ENCODE measurements around the gene SGCE.
A peak's percentile ranks its signal among the peaks of the same experiment; 100 is the strongest.

Gene SGCE

GRCh38 chr7:94660006-94660405, 4.1 kb upstream of the SGCE start:
- DNase-seq (ENCODE audit: low read depth, low spot score) = no peak

- no peak for DNase-seq (ENCODE audit: low read depth, low spot score)
Observed at GRCh38 chr7:94658826-94659225, 2.9 kb upstream of the SGCE start.

GRCh38 chr7:94657771-94658693, 2.1 kb upstream of the SGCE start:
- peak; percentile 99 for DNase-seq (ENCODE audit: low read depth, low spot score)

- peak; percentile 54 for DNase-seq (ENCODE audit: low read depth, low spot score)
Observed at GRCh38 chr7:94656925-94657731, 1.2 kb upstream of the SGCE start.

- no peak for DNase-seq (ENCODE audit: low read depth, low spot score)
Observed at GRCh38 chr7:94656658-94656924, 658 bp upstream of the SGCE start.

GRCh38 chr7:94655126-94655847, 646 bp downstream of the SGCE start:
- peak; percentile 54 for DNase-seq (ENCODE audit: low read depth, low spot score)

- DNase-seq (ENCODE audit: low read depth, low spot score) = no peak
Observed at GRCh38 chr7:94654783-94655125, 1.2 kb downstream of the SGCE start.

GRCh38 chr7:94650147-94651051, 5.5 kb downstream of the SGCE start:
- peak; percentile 13 for DNase-seq (ENCODE audit: low read depth, low spot score)

GRCh38 chr7:94649450-94649849, 6.5 kb downstream of the SGCE start:
- DNase-seq (ENCODE audit: low read depth, low spot score) = no peak

- no peak for DNase-seq (ENCODE audit: low read depth, low spot score)
Observed at GRCh38 chr7:94648731-94649130, 7.2 kb downstream of the SGCE start.

- DNase-seq (ENCODE audit: low read depth, low spot score) = no peak
Observed at GRCh38 chr7:94647295-94647694, 8.6 kb downstream of the SGCE start.

- DNase-seq (ENCODE audit: low read depth, low spot score) = no peak
Observed at GRCh38 chr7:94643771-94644545, 12.0 kb downstream of the SGCE start.

GRCh38 chr7:94642838-94643653, 12.9 kb downstream of the SGCE start:
- DNase-seq (ENCODE audit: low read depth, low spot score) = no peak

GRCh38 chr7:94639384-94639783, 16.5 kb downstream of the SGCE start:
- no peak for DNase-seq (ENCODE audit: low read depth, low spot score)

GRCh38 chr7:94635687-94636086, 20.2 kb downstream of the SGCE start:
- DNase-seq (ENCODE audit: low read depth, low spot score) = no peak

GRCh38 chr7:94634502-94634901, 21.4 kb downstream of the SGCE start:
- DNase-seq (ENCODE audit: low read depth, low spot score) = no peak

- DNase-seq (ENCODE audit: low read depth, low spot score) = no peak
Observed at GRCh38 chr7:94633687-94634086, 22.2 kb downstream of the SGCE start.

GRCh38 chr7:94633014-94633341, 23.0 kb downstream of the SGCE start:
- no peak for DNase-seq (ENCODE audit: low read depth, low spot score)

- DNase-seq (ENCODE audit: low read depth, low spot score) = no peak
Observed at GRCh38 chr7:94632338-94633013, 23.5 kb downstream of the SGCE start.
